Prostate gland (tissue), 2 donors: ENCODE data around the gene TCERG1L. TPM values are rescaled to one million over a fixed set of nuclear protein-coding genes. Genes with fewer than 3 reads are reported as not detected.

Source experiments
- DNase-seq: peaks from one replicate; pipeline ENCODE4 v3.0.0-alpha.2; 2019; ENCODE audit warnings: low spot score
- H3K27ac ChIP-seq, 2 donors: fragments of 200-600 bp; sonication (generic); 2 replicates each; pipeline ENCODE4 v1.5.1; 2017 to 2019
- H3K27me3 ChIP-seq: fragments of 200-600 bp; sonication (generic); replicated peaks from 2 replicates; pipeline ENCODE4 v1.5.1; 2019; ENCODE audit not compliant: insufficient read depth
- H3K36me3 ChIP-seq, 2 donors: fragments of 200-600 bp; sonication (generic); 1 replicate in 1 of 2; 2 replicates in 1 of 2; pipeline versions ENCODE4 v1.5.1 to v1.8.1; 2017 to 2019
- H3K4me1 ChIP-seq: fragments of 200-600 bp; sonication (generic); replicated peaks from 2 replicates; pipeline ENCODE4 v1.5.1; 2019
- H3K4me3 ChIP-seq, 2 donors: fragments of 200-600 bp; sonication (generic); 2 replicates each; pipeline ENCODE4 v1.5.1; 2017 to 2019
- H3K9me3 ChIP-seq: fragments of 200-600 bp; sonication (generic); 2 replicates; pipeline ENCODE4 v1.5.1; 2017
- POLR2A ChIP-seq: fragments of 450-650 bp; IDR thresholded peaks from one replicate; pipeline ENCODE4 v1.6.1; 2016; ENCODE audit warnings: antibody characterized with exemption, mild to moderate bottlenecking
- POLR2AphosphoS5 ChIP-seq: sonication (generic); formaldehyde crosslinking; IDR thresholded peaks from one replicate; pipeline ENCODE4 v1.6.1; 2017; ENCODE audit warnings: antibody characterized with exemption
- WGBS: methylation state at CpG from one replicate; pipeline ENCODE4 v1.1.5; 2018; 5-methylcytosine and 5-hydroxymethylcytosine counted together
- intact Hi-C: fragments of 100-400 bp; cut with DNase I; formaldehyde crosslinking; loops from one replicate; pipeline ENCODE4 v1.14.2; 2022
- total RNA-seq, 2 donors: library from RNA; depleted of rRNA; stranded (reverse); fragments of >200 nt; gene quantifications; one replicate each; pipeline ENCODE4 v1.1.0, GENCODE V29; 2016
- TF ChIP-seq, protein P1 (sequence below), 4 experiments: fragments of 200-600 bp in 2 of 4; fragments of 450-650 bp in 2 of 4; sonication (generic) in 2 of 4; IDR thresholded peaks; 1 replicate in 3 of 4; 2 replicates in 1 of 4; pipeline ENCODE4 v1.5.1; 2016 to 2019; ENCODE audit warnings: antibody characterized with exemption in 4 of 4, mild to moderate bottlenecking in 2 of 4, moderate library complexity in 2 of 4

Gene TCERG1L
- total RNA-seq, 2 donors from 2014 or later = 0.23 to 4.0 TPM

DNA sequence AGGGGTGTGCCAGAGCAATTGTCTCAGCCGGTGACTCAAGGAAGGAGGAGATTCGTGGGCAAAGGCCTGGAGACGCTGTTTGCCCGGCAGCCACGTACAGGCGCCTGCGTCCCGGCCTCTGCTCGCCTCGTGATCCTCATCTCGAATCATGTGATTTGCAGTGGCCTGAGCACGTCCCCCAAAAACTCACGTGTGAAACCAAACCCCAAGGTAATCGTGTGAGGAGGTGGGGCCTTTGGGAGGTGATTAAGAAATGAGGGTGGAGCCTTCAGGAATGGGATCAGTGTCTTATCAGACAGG is 226.8 kb downstream of the TCERG1L start:
- DNase-seq = no peak
- intact Hi-C loops = no loop called here

DNA sequence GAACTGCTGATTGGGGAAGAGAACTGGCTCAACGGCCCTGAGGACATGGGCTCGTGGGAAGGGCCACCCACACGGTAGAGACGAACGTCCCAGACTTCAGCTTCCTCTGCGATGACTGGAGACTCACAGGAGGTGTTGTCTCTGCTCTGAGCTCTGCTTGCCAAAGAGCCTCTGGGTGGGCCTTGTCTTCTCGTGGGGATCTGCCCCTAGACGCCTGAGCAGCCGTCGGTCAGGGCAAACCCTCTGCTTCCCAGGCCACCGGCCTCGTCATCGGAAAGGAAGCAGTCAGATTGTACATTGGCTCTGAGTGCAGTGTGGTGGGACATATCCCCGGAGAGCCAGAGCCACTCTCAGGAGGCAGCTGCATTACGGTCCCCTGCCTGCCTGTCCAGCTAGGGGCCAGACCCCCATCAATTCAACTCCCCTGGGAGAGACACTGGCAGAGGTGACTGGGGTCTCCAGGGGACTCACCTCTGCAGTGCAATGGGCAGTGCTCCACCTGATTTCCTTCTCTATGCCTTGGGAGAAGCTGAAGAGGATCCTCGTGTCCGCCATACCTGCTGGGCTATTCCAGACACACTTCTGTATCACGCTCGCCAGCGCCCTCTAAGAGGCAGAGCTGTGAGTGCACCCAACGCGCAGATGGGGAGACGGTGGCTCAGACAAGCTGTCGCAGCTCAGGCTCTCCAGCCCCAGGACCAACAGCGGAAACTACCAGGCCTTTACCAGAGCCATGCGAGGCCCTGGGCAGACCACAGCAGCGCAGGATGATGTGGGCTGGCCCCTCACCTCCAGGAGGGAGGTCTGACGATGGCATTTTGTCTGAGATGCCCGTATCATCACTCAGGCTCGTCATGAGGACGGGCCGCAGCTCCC is 227.4 kb downstream of the TCERG1L start:
- Histone ChIP-seq H3K27ac (no peak overlapping the region), H3K4me3 (no peak overlapping the region), H3K27me3 (peaks cover 3% of the 10 kb centered on the region), H3K4me1 (no peaks in the 10 kb centered on the region), H3K36me3 (no peaks in the 10 kb centered on the region), H3K9me3 (no peaks in the 10 kb centered on the region)
- intact Hi-C loops = no loop called here
- TF ChIP-seq POLR2A (no peak), POLR2AphosphoS5 (no peak)
- TF ChIP-seq, protein P1, sequence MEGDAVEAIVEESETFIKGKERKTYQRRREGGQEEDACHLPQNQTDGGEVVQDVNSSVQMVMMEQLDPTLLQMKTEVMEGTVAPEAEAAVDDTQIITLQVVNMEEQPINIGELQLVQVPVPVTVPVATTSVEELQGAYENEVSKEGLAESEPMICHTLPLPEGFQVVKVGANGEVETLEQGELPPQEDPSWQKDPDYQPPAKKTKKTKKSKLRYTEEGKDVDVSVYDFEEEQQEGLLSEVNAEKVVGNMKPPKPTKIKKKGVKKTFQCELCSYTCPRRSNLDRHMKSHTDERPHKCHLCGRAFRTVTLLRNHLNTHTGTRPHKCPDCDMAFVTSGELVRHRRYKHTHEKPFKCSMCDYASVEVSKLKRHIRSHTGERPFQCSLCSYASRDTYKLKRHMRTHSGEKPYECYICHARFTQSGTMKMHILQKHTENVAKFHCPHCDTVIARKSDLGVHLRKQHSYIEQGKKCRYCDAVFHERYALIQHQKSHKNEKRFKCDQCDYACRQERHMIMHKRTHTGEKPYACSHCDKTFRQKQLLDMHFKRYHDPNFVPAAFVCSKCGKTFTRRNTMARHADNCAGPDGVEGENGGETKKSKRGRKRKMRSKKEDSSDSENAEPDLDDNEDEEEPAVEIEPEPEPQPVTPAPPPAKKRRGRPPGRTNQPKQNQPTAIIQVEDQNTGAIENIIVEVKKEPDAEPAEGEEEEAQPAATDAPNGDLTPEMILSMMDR (IDR thresholded peaks at IDR 0.05) = no peak
- 86% methylated on average over 26 of the region's 32 CpGs for WGBS
- no peak for DNase-seq

More for the DNA sequence above, 226.8 kb downstream of the TCERG1L start:
- H3K9me3 ChIP-seq = no peaks in the 10 kb centered on the region
- no peaks in the 10 kb centered on the region for H3K4me1 ChIP-seq
- TF ChIP-seq POLR2A (no peak), POLR2AphosphoS5 (no peak)
- TF ChIP-seq, protein P1 (IDR thresholded peaks at IDR 0.05) = no peak
- H3K36me3 ChIP-seq = no peaks in the 10 kb centered on the region
- no peak overlapping the region for H3K27ac ChIP-seq
- peaks cover 3% of the 10 kb centered on the region for H3K27me3 ChIP-seq
- no peak overlapping the region for H3K4me3 ChIP-seq
- WGBS = 82% methylated on average over 14 of the region's 14 CpGs

DNA sequence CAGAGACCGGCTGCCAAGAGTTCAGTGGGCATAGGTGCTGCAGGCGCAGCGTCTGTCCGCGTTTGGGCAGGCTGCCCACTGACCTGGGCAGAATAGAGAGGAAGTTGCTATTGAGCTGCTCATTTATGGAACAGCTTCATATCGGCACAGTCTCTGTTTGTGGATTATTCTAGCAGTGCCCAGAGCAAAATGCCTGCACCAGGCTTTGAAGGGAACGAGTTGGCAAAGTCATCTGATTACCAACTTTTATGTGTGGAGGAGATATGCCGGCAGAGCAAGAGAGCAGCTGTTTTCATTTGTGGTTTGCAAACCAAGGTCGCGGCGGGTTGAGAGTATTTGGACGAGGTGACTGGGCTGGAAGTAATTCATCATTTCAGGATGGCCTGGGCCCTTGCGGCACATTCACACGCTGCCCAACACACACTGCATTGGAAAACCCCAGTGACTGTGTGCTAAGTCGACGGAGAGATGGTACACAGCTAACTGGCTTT is 228.5 kb downstream of the TCERG1L start:
- Histone ChIP-seq H3K36me3 (no peaks in the 10 kb centered on the region), H3K4me1 (no peaks in the 10 kb centered on the region), H3K27ac (no peak overlapping the region), H3K4me3 (no peak overlapping the region), H3K9me3 (no peaks in the 10 kb centered on the region), H3K27me3 (peaks cover 3% of the 10 kb centered on the region)
- DNase-seq = no peak
- intact Hi-C loops = no loop called here
- TF ChIP-seq POLR2AphosphoS5 (no peak), POLR2A (no peak)
- TF ChIP-seq, protein P1 (IDR thresholded peaks at IDR 0.05) = no peak
- 56% methylated on average over 16 of the region's 16 CpGs for WGBS

DNA sequence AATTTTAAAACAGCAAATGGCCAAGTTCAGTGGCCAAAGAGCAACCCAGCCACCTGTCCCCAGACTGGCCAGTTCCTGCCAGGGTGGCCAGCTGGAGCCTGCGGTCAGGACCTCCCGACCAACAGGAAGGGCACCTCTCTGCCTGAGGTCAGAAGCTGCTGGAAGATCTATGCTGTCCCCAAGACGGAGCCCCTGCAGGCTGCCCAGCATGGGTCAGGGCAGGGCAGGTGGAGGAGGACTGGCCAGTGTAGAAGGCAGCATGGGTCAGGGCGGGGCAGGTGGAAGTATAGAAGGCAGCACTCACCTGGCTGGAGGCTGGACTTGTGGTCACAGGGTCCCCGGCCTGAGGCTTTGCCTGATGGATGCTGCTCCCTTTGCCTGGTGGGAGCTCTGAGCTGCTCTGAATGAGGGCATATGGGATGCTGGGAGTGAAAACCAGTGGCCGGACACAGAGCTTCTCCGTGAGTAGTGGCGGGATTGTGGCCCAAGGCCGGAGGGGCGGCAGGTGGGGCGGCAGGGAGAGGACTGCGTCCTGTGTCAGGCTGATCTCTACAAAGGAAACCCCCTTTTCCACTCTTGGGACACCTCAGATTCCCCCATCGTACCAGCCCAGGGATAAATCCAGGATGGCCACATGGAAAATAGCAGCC is 229.2 kb downstream of the TCERG1L start:
- intact Hi-C loops = no loop called here
- Histone ChIP-seq H3K4me1 (no peaks in the 10 kb centered on the region), H3K4me3 (no peak overlapping the region), H3K9me3 (no peaks in the 10 kb centered on the region), H3K27ac (no peak overlapping the region), H3K36me3 (no peaks in the 10 kb centered on the region), H3K27me3 (peaks cover 3% of the 10 kb centered on the region)
- TF ChIP-seq, protein P1 (IDR thresholded peaks at IDR 0.05) = no peak
- TF ChIP-seq POLR2A (no peak), POLR2AphosphoS5 (no peak)
- WGBS = 93% methylated on average over 12 of the region's 13 CpGs
- no peak for DNase-seq
